Right forelimb (tissue), 1 donor: ENCODE results near the gene DRAM1.
"Not testable (repeated sequence)": the region's sequence is repeated elsewhere in the genome, so short reads cannot be mapped to it uniquely, and the experiment has no call there.

ENCODE experiments used
- DNase-seq: peaks from one replicate; pipeline ENCODE4 v3.0.0-alpha.2; 2018

DRAM1 gene

DNA sequence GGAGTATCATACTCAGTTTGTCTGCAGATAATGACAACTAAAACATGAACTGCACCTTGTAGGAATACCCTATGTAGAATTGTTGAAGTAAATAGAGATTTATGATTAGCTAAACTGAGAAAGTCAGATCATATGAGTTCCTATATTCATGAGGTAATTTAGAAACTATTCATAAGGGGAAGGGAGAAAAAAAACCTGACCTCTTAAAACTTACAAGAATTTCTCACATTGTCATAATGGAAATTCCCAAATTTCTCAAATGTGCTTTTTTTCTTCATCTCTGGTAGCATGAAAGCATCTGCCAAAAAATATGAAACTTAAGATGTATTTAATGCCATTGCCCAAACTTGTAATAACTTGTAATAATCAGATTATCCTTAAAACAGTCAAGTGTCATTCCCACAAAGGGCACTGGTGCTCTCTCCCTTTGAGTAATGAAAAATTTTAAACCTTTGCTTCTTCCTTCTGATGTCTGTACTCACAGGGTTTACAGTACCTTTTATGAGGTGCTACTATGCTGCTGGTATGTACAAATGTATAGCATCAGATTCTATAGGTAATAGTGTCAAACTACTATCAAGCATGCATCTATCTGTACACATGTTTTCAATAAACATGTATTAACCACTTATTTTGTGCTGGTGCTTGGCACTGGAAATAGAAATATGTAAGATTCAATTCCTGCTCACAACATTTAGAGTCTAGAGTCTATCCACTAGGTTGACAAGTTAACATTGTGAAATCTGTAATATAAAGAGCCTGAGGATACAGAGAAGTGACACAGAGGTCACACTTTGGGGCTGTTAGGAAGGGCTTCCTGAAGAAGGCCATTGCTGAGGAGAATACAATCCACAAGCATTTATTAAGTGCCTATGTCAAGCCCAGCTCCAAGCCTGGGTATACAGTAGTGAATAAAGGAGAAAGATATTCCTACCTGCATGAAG lies 17.4 kb upstream of the DRAM1 start:
- DNase-seq: no peak

DNA sequence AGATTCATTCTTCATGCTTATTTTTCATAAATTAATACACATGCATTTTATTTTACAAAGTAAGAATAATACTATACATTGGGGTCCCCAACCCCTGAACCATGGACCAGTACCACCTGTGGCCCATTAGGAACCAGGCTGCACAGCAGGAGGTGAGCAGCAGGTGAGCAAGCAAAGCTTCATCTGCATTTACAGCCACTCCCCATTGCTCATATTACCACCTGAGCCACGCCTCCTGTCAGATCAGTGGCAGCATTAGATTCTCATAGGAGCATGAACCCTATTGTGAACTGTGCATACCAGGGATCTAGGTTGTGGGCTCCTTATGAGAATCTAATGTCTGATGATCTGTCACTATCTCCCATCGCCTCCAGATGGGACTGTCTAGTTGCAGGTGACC lies 15.7 kb upstream of the DRAM1 start:
- DNase-seq: not testable (repeated sequence)

DNA sequence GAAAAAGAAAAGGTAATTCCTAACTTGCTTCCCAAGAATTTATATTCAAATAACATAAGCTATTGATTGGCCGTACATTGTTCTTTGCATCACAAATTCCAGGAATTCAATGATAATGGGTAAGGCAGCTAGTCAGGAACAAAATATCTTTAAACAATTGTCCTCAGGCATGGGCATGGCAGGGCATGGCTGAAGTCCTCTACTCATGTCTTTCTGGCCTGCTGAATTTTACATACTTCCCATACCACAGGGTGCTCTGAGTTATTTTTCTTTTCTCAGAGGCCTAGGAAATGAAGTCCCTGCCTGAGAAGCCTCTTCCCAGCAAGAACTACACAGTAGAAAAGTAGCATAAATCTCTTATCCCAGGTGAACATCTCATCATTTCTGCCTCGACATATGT lies 15.1 kb upstream of the DRAM1 start:
- no peak for DNase-seq

DNA sequence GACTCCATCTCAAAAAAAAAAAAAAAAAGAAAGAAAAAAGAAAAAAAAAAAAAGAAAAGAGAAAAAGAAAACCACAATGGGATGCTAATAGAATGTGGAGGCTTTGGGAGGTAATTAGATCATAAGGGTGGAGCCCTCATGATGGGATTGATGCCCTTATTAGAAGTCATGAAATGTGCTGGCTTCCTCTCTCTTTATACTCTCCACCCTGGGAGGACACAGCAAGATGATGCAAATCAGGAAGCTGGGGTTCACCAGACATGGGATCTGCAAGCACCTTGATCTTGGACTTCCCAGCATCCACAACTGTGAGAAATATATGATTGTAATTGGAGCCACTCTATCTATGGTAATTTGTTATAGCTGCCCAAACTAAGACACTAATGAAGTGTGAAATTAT lies 13.4 kb upstream of the DRAM1 start:
- no peak for DNase-seq

DNA sequence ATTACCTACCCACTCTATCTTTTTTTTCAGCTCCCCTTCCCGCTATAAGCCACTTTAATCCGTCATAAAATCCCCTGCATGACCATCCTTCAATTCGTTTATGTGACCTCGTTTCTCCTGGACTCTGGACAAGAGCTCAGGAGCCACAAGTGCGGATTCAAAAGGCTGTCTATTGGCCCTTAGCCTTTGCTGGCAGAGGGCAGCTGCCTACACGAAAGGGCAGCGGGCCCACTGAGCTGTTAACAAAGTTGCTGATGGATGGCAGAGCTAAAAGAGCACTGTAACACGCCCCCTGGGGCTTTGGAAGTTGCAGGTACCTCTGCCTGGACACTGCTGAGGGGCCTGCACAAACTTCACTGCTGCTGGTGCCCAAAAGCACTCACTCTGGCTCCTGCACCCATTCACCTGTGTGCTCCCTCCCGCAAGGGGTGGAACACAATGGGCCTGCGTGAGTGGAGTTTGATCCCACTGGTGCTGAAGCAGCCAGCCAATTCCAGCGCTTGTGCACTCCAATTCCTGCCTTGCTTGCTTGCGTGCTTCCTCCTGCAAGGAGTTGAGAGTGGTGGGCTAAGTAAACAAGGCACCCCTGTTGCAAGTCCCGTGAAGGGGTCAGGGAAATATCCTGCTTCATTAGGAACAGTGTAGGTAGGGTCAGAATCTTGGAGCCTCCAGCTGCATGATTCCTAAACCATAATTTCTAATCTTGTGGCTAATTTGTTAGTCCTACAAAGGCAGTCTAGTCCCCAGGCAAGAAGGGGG lies 10.6 kb upstream of the DRAM1 start:
- DNase-seq: no peak

DNA sequence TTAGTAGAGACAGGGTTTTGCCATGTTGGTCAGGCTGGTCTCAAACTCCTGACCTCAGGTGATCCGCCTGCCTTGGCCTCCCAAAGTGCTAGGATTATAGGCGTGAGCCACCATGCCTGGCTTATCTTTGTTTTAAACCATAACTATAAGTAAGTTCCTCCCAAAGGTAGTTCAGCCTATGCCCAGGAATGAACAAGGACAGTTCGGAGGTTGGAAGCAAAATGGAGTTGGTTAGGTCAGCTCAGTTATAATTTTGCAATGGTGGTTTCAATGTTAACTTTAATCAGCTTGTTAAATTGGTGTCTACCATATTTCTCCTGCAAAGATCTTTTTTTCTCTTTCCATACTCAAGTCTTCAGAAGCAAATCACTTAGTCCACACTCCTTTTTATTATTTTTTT lies 9.8 kb upstream of the DRAM1 start:
- not testable (repeated sequence) for DNase-seq

DNA sequence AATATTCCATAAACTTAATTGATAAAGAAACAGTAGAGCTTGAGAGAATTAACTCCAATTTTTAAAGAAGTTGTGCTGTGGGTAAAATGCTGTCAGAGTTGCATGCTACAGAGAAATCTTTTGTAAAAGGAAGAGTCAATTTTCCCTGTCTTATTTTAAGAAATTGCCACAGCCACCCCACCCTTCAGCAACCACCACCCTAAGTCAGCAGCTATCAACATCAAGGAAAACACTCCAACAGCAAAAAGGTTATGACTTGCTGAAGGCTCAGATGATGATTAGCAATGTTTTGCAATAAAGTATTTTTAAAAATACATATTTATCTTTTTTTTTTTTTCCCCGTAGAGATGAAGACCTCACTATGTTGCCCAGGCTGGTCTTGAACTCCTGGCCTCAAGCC lies 6.5 kb upstream of the DRAM1 start:
- DNase-seq: no peak

DNA sequence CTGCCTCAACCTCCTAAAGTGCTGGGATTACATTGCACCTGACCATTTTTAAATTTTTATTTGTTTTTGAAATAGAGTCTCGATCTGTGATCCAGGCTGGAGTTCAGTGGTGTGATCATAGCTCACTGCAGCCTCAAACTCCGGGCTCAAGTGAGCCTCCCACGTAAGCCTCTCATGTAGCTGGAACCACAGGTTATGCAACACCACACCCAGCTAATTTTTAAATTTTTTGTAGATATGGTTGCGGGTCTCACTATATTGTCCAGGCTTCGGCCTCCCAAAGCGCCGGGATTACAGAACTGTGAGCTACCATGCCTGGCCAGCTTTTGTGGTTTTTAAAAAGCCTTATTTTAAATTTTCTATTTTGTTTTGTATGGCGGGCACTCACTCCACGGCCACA lies 2.2 kb upstream of the DRAM1 start:
- no peak for DNase-seq

DNA sequence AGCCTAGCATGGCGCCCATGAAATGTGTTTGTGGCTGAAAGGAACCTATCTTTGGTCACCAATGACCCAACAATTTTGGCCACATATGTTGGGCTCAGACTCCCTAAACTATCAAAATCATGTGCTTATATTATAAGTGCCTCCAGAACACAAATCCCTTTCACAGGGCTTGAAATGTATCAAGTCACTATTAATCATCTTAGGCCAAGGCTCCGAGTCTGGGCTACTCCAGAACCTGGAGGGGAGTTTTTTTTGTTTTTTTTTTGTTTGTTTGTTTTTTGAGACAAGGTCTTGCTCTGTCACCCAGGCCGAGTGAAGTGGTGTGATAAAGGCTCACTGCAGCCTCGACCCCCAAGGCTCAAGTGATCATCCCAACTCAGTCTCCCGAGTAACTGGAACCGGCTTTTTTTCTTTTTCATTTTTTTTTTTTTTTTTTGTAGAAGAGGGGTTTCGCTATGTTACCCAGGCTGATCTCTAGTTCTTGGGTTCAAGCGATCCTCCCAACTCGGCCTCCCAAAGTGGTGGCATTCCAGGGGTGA lies 989 bp upstream of the DRAM1 start:
- no peak for DNase-seq

DNA sequence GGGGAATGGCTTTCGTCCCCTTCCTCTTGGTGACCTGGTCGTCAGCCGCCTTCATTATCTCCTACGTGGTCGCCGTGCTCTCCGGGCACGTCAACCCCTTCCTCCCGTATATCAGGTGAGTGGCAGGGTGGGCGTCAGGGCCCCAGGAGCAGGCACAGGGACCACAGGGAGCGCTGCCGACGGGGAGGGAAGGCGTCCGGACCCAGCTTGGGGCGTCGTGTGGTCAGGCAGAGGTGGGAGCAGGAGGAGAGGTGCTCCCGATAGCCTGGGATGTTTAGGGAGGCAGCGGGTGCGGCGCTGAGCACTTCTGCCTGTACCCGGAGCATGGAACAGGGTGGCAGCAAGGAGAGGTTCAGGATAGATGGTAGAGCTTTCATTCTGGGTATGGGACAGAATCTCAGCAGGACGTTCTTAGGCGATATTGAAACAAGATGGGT lies 444 bp downstream of the DRAM1 start:
- no peak for DNase-seq

DNA sequence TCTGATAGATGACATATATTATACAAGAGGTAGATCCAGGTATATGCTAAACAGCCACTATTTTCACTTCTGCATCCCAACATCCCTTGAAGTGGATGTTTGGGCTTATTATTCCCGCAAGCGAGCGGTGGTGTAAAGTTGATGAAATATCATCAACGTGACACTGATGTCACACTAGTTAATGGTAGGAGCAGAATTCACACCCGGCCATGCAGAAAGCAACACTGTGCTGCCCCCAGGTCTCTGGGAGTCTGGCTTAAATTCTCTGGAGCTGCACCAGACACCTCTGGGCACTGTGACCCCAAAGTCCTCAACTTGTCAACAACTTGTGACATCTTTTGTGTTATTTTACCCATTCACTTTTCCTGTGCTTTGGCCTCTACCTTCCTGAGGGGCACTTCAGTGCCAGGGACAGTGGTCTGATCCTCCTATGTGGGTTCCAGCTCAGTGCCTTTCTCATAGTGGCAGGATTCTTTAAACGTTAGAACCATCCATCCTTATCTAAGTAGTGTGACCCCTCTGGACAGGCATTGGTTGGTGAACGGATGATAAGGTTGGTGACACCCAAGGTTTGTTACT lies 952 bp downstream of the DRAM1 start:
- DNase-seq: no peak

DNA sequence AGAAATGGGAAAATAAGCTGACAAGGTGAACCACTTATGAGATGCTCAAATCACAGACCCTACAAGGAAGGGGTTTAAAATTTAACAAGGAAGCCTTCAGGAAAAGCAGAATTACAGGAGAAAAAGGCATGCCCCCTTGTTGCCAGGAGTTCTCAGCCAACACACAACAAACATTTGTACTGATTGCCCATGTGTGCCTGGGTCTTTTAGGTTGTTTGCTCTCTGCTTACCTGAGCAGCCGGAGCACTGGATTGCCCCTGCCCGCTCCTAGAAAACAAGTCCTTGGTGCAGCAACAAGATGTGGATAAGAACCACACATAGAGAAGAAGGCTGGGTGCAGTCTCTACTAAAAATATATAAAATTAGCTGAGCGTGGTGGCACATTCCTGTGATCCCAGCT lies 3.4 kb downstream of the DRAM1 start:
- no peak for DNase-seq

DNA sequence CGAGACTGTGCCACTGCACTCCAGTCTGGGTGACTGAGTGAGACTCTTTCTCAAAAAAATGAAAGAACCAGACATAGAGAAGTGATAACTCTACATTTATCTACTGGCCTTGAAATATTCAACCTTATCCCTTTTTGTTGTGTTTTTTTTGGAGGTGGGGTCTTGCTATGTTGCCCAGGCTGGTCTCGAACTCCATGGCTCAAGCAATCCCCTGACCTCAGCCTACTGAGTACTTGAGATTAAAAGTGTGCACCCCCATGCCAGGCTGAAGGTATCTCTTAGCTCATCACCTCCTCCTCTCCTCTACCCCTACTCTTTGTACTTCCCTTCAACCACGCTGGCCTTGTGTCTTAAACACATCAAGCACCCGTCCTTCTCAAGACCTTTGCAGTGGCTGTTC lies 3.8 kb downstream of the DRAM1 start:
- no peak for DNase-seq

DNA sequence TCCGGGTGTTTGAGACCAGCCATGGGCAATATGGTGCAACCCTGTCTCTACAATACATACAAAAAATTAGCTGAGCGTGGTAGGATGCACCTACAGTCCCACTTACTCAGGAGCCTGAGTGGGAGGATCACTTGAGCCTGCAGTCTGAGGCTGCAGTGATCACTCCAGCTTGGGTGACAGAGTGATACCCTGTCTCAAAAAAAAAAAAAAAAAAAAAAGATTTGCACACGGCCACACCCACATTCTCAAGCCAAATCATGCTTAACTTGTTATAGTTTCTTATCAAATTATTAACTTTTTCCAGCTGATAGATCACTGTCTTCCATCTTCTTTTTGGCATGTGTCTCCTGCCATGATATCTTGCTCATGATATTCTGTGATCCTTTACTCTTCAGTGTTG lies 6.8 kb downstream of the DRAM1 start:
- no peak for DNase-seq

DNA sequence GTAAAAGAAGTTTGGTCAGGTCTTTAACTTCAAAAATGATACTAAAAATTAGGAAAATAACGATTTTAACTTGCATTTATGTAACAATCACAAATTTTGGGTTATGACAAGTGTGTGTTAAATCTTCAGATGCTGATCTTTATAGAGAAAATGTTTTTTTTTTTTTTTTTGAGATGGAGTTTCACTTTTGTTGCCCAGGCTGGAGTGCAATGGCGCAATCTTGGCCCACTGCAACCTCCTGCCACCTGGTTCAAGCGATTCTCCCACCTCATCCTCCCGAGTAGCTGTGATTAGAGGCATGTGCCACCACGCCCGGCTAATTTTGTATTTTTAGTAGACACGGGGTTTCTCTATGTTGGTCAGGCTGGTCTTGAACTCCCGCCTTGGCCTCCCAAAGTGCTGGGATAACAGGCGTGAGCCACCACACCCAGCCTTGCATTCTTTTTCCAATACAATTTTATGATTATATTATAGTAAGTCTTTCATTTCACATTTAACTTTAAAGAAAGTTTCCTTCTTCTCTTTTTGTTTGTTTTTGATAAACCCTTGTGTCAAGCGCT lies 7.5 kb downstream of the DRAM1 start:
- DNase-seq: not testable (repeated sequence)

DNA sequence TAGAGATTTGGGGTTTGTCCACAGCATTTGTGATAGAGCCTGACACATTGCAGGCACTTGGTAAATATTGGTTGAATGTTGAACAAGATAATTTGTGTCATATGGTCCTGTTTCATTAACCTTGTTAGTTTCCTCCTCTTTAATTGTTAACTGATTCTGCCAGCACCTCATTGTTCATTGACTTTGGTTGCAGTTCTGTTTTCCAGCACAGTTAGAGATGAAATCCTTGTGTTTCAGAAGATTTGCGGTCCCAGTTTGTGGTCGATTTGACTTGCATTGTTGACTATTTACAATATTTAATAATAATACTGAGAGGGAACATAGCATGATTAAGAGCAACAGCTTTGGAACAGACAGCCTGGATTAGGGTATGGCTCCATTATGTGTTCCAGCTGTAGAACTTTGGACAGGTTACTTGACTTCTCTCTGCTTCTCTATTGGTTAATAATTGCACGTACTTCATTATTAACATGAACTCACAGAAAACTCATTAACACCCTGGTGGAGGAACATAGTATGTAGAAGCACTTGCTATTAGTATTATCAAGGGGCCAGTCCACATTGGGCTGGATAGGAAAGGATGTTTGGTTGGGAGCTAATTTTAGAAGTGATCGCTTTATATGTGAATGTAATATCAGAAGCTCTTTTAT lies 8.7 kb downstream of the DRAM1 start:
- DNase-seq: no peak

DNA sequence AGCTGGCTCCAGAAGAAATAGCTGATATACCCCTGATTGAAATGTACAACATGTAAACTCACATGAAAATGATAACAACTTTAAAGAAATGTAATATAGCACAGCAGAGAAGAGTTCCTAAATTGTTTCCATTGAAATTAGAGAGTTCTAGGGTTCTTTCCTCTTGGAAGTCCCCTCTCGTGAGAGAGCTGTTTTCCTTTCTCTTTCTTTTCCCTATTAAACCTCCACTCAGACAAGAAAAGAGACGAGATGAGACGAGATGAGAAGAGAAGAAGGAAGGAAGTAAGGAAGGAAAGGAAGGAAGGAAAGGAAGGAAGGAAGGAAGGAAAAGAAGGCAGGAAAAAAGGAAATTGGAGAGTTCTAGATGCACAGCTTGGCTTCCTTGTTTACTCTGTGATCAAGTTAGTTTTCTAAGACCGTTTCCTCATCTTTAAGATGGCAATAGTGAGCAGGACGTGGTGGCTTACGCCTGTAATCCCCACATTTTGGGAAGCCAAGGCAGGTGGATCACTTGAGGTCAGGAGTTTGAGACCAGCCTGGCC lies 11.9 kb downstream of the DRAM1 start:
- DNase-seq: no peak

DNA sequence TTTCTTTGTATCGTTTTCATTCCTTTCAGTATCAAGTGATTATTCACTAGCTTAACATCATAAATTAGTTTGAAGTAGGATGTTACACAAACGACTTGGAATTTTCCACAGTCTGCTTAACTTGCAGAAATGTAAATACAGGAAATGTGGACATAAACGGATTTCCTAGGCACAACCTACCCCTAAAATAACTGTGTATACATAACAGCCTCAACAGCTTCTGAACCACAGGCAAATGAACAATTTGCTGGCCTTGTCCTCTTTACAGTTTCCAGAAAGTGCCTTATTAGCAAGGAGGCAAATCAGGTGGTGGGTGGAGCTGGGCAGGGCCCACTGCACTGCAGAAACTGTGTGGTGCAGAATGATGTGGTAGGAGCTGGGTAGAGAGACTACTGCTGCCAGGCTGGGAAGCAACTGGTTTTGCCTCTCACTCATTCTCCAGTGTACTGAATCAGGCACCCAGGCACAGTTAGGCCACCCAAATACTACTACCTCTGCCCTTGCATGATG lies 14.1 kb downstream of the DRAM1 start:
- no peak for DNase-seq

DNA sequence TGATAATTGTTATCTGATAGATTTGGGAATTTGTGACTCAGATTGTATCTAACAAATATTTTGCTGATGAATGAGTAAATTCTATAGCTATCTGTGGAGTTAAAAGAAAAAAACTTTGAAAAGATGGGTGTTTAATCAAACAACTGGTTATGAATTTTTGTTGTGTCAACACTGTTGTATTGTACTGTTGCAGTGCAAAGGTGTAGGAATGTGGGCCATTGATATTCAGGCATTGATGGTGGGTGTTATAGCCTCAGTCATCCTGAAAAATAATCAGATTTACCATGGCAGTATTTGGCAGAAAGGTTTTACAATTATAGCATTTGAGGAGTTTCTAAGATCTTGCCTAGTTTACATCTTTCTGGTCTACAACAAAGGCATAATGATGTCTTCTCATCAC lies 15.4 kb downstream of the DRAM1 start:
- no peak for DNase-seq

DNA sequence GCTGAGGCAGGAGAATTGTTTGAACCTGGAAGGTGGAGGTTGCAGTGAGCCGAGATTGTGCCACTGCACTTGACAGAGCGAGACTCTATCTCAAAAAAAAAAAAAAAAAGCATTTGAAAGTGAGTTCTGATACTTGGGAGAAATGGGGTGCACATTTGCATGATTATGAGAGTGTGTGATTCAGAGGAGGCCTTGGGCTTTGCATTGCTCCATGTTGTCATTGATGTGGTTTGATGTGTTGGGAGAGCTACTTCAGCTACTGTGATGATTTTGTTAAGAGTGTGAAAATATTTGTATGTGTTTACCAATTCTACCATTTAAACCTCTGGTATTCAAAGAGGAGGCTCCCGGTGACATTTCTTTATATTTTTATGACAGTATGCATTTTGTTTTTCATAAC lies 24.4 kb downstream of the DRAM1 start:
- no peak for DNase-seq

DNA sequence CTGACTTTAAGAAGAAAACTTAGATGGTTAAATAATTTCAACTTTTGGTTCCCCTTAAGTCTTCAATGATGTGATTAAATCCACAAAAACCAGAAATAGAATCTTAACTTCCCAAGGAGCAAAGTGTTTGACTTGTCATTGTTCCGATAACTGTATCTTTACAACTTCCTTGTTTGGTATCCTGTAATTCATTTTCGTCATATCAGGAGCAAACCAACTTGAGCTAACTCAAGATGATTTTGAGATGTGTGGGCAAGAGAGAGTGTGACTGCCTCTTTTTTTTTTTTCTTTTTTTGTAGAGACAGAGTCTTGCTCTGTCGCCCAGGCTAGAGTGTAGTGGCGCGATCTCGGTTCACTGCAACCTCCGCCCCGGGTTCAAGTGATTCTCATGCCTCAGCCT lies 25.3 kb downstream of the DRAM1 start:
- DNase-seq: no peak

DNA sequence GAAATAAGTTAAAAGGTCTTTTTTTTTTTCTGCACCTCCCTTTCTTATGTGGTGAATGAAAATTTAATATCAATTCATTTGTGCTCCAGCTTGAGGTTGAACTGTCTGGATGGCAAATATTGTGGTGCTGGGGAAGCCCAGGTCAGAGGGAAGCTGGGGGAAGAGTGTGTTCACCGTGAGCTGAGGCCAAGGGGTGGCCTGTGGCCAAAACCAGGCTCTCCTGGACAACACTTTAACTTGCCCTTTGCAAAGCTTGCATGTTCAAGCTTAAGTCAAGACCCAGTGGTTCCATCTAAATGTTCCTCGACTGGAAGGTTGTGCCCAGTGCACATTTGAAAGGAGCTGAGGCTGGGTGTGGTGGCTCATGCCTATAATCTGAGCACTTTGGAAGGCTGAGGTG lies 28.8 kb downstream of the DRAM1 start:
- no peak for DNase-seq
